CD14-positive monocyte (primary cell): ENCODE results near the gene TPD52L1. TPM values are rescaled to one million over a fixed set of nuclear protein-coding genes. Genes with fewer than 3 reads are reported as not detected.
A peak's percentile ranks its signal among the peaks of the same experiment; 100 is the strongest.

ENCODE experiments used
- DNase-seq, 3 donors: peaks; one replicate each; pipeline ENCODE4 v3.0.0-alpha.2; 2011 to 2022
- H2AFZ ChIP-seq: 2 replicates; pipeline ENCODE4 v1.6.0; 2012; ENCODE audit warnings: mild to moderate bottlenecking, low read depth, low read length, inconsistent platforms; ENCODE audit not compliant: insufficient read depth, poor library complexity, severe bottlenecking
- H3K27ac ChIP-seq, 2 donors: 1 replicate in 1 of 2; 2 replicates in 1 of 2; pipeline ENCODE4 v1.5.1; 2012 to 2013; ENCODE audit warnings: low read length in 2 of 2, control low read depth in 1 of 2, inconsistent platforms in 1 of 2, low read depth in 1 of 2, mild to moderate bottlenecking in 1 of 2
- H3K27me3 ChIP-seq, 2 donors: one replicate each; pipeline versions ENCODE4 v1.6.0 to v1.6.1; 2011 to 2013; ENCODE audit warnings: low read length in 2 of 2; ENCODE audit not compliant: control insufficient read depth in 2 of 2, insufficient read depth in 2 of 2
- H3K36me3 ChIP-seq, 2 donors: replicated peaks in 1 of 2; 1 replicate in 1 of 2; 2 replicates in 1 of 2; pipeline versions ENCODE4 v1.5.1 to v1.6.1; 2012 to 2013; ENCODE audit warnings: low read length in 2 of 2, control low read depth in 1 of 2, inconsistent platforms in 1 of 2, mild to moderate bottlenecking in 1 of 2; ENCODE audit not compliant: insufficient read depth in 2 of 2, control insufficient read depth in 1 of 2
- H3K4me1 ChIP-seq, 2 donors: 1 replicate in 1 of 2; 2 replicates in 1 of 2; pipeline versions ENCODE4 v1.5.1 to v1.6.1; 2012 to 2013; ENCODE audit warnings: low read length in 2 of 2, control low read depth in 1 of 2, inconsistent platforms in 1 of 2, mild to moderate bottlenecking in 1 of 2, moderate library complexity in 1 of 2; ENCODE audit not compliant: insufficient read depth in 2 of 2, control insufficient read depth in 1 of 2
- H3K4me2 ChIP-seq: replicated peaks from 2 replicates; pipeline ENCODE3; 2012; ENCODE audit warnings: low read length, moderate library complexity, mild to moderate bottlenecking; ENCODE audit not compliant: poor library complexity, severe bottlenecking; ENCODE audit errors: extremely low read depth
- H3K4me3 ChIP-seq, 3 experiments: fragments of 200-600 bp in 1 of 3; sonication (generic) in 1 of 3; replicated peaks in 1 of 3; 1 replicate in 2 of 3; 2 replicates in 1 of 3; pipeline ENCODE4 v1.5.1; 2011 to 2013; ENCODE audit warnings: low read length in 3 of 3, mild to moderate bottlenecking in 3 of 3, control low read depth in 2 of 3, low read depth in 2 of 3, inconsistent platforms in 1 of 3, moderate library complexity in 1 of 3
- H3K79me2 ChIP-seq: 2 replicates; pipeline ENCODE4 v1.6.0; 2012; ENCODE audit warnings: mild to moderate bottlenecking, control low read depth, inconsistent platforms, low read length, moderate library complexity; ENCODE audit not compliant: insufficient read depth
- H3K9ac ChIP-seq: 2 replicates; pipeline ENCODE4 v1.6.0; 2017; ENCODE audit warnings: low read length, mild to moderate bottlenecking; ENCODE audit not compliant: insufficient read depth, poor library complexity, severe bottlenecking
- H3K9me3 ChIP-seq, 2 donors: replicated peaks in 1 of 2; 1 replicate in 1 of 2; 2 replicates in 1 of 2; pipeline versions ENCODE4 v1.5.1 to v1.6.1; 2012 to 2013; ENCODE audit warnings: low read length in 2 of 2, control low read depth in 1 of 2; ENCODE audit not compliant: control insufficient read depth in 1 of 2, insufficient read depth in 1 of 2
- H4K20me1 ChIP-seq: 2 replicates; pipeline ENCODE4 v1.6.0; 2012; ENCODE audit warnings: mild to moderate bottlenecking, low read length, control low read depth, moderate library complexity; ENCODE audit not compliant: insufficient read depth
- H3K27ac Mint-ChIP-seq, 7 donors: one replicate each; pipeline ENCODE4 v1.8.0; 2020; ENCODE audit warnings: mild to moderate bottlenecking in 7 of 7, mixed read lengths in 7 of 7, moderate library complexity in 6 of 7, inconsistent platforms in 2 of 7
- H3K27me3 Mint-ChIP-seq, 3 donors: one replicate each; pipeline ENCODE4 v1.8.0; 2021 to 2022; ENCODE audit warnings: low read depth in 3 of 3, mild to moderate bottlenecking in 3 of 3, mixed read lengths in 3 of 3, moderate library complexity in 3 of 3, inconsistent platforms in 1 of 3
- H3K36me3 Mint-ChIP-seq, 2 donors: one replicate each; pipeline ENCODE4 v1.8.0; 2020; ENCODE audit warnings: mixed read lengths in 2 of 2, inconsistent platforms in 1 of 2, mild to moderate bottlenecking in 1 of 2
- H3K4me1 Mint-ChIP-seq: one replicate; pipeline ENCODE4 v1.8.0; 2020; ENCODE audit warnings: mild to moderate bottlenecking, mixed read lengths
- H3K4me3 Mint-ChIP-seq, 2 donors: one replicate each; pipeline ENCODE4 v1.8.0; 2020; ENCODE audit warnings: mild to moderate bottlenecking in 2 of 2, mixed read lengths in 2 of 2, moderate library complexity in 1 of 2
- H3K9me3 Mint-ChIP-seq, 7 donors: one replicate each; pipeline ENCODE4 v1.8.0; 2020 to 2022; ENCODE audit warnings: mixed read lengths in 7 of 7, mild to moderate bottlenecking in 6 of 7, moderate library complexity in 6 of 7, inconsistent platforms in 2 of 7
- CTCF ChIP-seq: fragments of 200-600 bp; IDR thresholded peaks from one replicate; pipeline ENCODE4 v1.8.0; 2022; ENCODE audit warnings: antibody characterized with exemption, mild to moderate bottlenecking
- WGBS: methylation state at CpG from one replicate; pipeline ENCODE4 v1.1.5; 2013; ENCODE audit warnings: missing lambda C conversion rate; ENCODE audit not compliant: insufficient coverage; 5-methylcytosine and 5-hydroxymethylcytosine counted together
- intact Hi-C, 2 donors: fragments of 100-400 bp; cut with micrococcal nuclease; formaldehyde crosslinking; loops; one replicate each; pipeline versions ENCODE4 v1.15.0 to v1.15.1; 2023
- polyA plus RNA-seq, 3 donors: library from polyadenylated mRNA; depleted of rRNA in 1 of 3; unstranded in 2 of 3; stranded (reverse) in 1 of 3; fragments of 300-500 nt in 2 of 3; fragments of >200 nt in 1 of 3; fragmentation: Illumina TruSeq in 2 of 3; gene quantifications; 1 replicate in 2 of 3; 2 replicates in 1 of 3; pipeline ENCODE4 v1.2.3, GENCODE V29; 2012 to 2021

TPD52L1 gene
- polyA plus RNA-seq, 3 donors = not detected

DNA sequence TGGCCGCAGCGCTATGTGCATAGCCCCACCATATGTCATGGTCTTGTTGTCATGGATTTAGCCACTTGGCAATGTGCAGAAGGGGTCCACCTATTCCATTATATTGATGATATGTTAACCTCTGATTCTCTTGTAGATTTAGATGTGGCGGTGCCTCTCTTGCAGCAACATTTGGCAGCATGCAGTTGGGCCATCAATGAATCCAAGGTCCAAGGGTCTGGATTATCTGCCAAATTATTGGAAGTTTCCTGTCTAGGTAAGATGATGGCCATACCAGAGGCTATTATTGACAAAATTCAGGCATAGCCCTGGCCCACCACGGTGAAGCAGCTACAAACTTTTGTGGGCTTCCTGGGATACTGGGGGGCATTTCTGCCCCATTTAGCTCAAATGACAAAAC lies 116.8 kb downstream of the TPD52L1 start:
- H3K36me3 ChIP-seq = peaks cover 21 to 33% of the 10 kb centered on the region in 2 donors
- no peak for DNase-seq
- Mint-ChIP-seq H3K4me1 (no peaks in the 10 kb centered on the region), H3K9me3 (peaks cover 0 to 2% (median 2%) of the 10 kb centered on the region in 7 donors), H3K27me3 (no peaks in the 10 kb centered on the region), H3K36me3 (peaks cover 26 to 38% of the 10 kb centered on the region in 2 donors), H3K4me3 (no peak overlapping the region), H3K27ac (no peak overlapping the region)
- intact Hi-C loops = no loop called here
- H4K20me1 ChIP-seq = no peaks in the 10 kb centered on the region
- H2AFZ ChIP-seq = no peak overlapping the region
- TF ChIP-seq CTCF = no peak
- H3K9me3 ChIP-seq = no peaks in the 10 kb centered on the region
- H3K27ac ChIP-seq = no peak overlapping the region
- no peak overlapping the region for H3K4me2 ChIP-seq
- WGBS = 97% methylated on average over 4 of the region's 4 CpGs
- no peaks in the 10 kb centered on the region for H3K79me2 ChIP-seq
- H3K4me3 ChIP-seq = no peak overlapping the region
- H3K27me3 ChIP-seq = no peaks in the 10 kb centered on the region
- no peak overlapping the region for H3K9ac ChIP-seq
- H3K4me1 ChIP-seq = no peaks in the 10 kb centered on the region

- WGBS = 98% methylated on average over 7 of the region's 8 CpGs
- intact Hi-C loops = no loop called here
These were observed 118.0 kb downstream of the TPD52L1 start for GRCh38 chr6:125271486-125272159.

More at GRCh38 chr6:125271486-125272159, 118.0 kb downstream of the TPD52L1 start:
- Histone ChIP-seq H4K20me1 (no peaks in the 10 kb centered on the region), H3K4me1 (no peaks in the 10 kb centered on the region), H3K36me3 (peaks cover 27 to 45% of the 10 kb centered on the region in 2 donors), H3K9ac (no peak overlapping the region), H3K4me2 (no peak overlapping the region), H3K27me3 (no peaks in the 10 kb centered on the region), H3K27ac (no peak overlapping the region), H3K4me3 (no peak overlapping the region), H3K79me2 (no peaks in the 10 kb centered on the region), H3K9me3 (no peaks in the 10 kb centered on the region), H2AFZ (no peak overlapping the region)
- Mint-ChIP-seq H3K27me3 (no peaks in the 10 kb centered on the region), H3K27ac (peak overlapping the region in 1 of 7 donors; percentile 45), H3K4me3 (no peak overlapping the region), H3K9me3 (peaks cover 0 to 2% (median 2%) of the 10 kb centered on the region in 7 donors), H3K36me3 (peaks cover 36 to 47% of the 10 kb centered on the region in 2 donors), H3K4me1 (no peaks in the 10 kb centered on the region)
- DNase-seq = no peak
- no peak for TF ChIP-seq CTCF
